ENCODE data around the gene WAC. TPM values are rescaled to one million over a fixed set of nuclear protein-coding genes. Genes with fewer than 3 reads are reported as not detected.

Gene WAC
- total and polyA plus RNA-seq, 2 of the 13 experiments (the other 11 are each of a cell fraction or from before 2014, with no cell fraction given): 69.1 to 96.2 TPM

- Histone ChIP-seq H2AFZ (ENCODE audit: low read length) (no peak overlapping the region), H3K27me3 (ENCODE audit: control insufficient read depth in 1 of 2, insufficient read depth in 2 of 2, low read length in 2 of 2) (no peaks in the 10 kb centered on the region; a peak in 1 of 5 replicates), H3K4me2 (ENCODE audit: low read depth, low read length) (peak overlapping the region; percentile 76; the same call in 1 of the 2 replicates), H3K27ac (ENCODE audit: extremely low read length, insufficient read depth, low read length) (no peak overlapping the region), H3K4me3 (replicated peaks in 1 of 3; ENCODE audit: insufficient read depth in 1 of 3, low read depth in 2 of 3, low read length in 3 of 3) (no peak overlapping the region), H4K20me1 (ENCODE audit: insufficient read depth, low read length) (peaks cover 14% of the 10 kb centered on the region; the same call in 1 of the 2 replicates), H3K36me3 (replicated peaks in 1 of 2; ENCODE audit: control insufficient read depth in 1 of 2, insufficient read depth in 2 of 2, low read length in 2 of 2) (peaks cover 0 to under 1% of the 10 kb centered on the region in 2 experiments; a peak in 3 of 5 replicates), H3K9ac (ENCODE audit: insufficient read depth, low read depth, low read length) (no peak overlapping the region), H3K9me3 (ENCODE audit: low read length) (no peaks in the 10 kb centered on the region), H3K79me2 (ENCODE audit: insufficient read depth, low read length) (peaks cover 33% of the 10 kb centered on the region), H3K4me1 (ENCODE audit: insufficient read depth, low read length) (peaks cover 30% of the 10 kb centered on the region)
- ChIA-PET POLR2A (no interaction called here), CTCF (ENCODE audit: low intra/inter-chr PET ratio, low total read pairs) (no interaction called here)
- in situ Hi-C loops (cut with HindIII; ENCODE audit: extremely low pct_ligation_motif_present, low pct_unique_long_range_greater_than_20kb): loop anchor here (10.0 kb wide), 1 partner anchor 96 kb away; no protein-coding TSS in a partner anchor
- BruUV-seq (replicated peaks): no TSS peak
- ATAC-seq: no peak
- peak; percentile 20 for DNase-seq (ENCODE audit: low spot score)
- no peak for TF ChIP-seq ZNF576 (CRISPR knock-in tag; IDR thresholded peaks at IDR 0.05)
- TF ChIP-seq POLR2A (IDR thresholded peaks at IDR 0.05; ENCODE audit: insufficient read depth in 1 of 2, low read depth in 2 of 2, low read length in 2 of 2): peak in 1 of 2 experiments; percentile 26; a peak in 2 of 4 replicates
- WGBS (ENCODE audit: low lambda C conversion rate): 100% methylated on average over 2 of the region's 3 CpGs
- intact Hi-C loops (cut with micrococcal nuclease; ENCODE audit: unreplicated experiment): no loop called here
- no peak for FAIRE-seq
Measured at GRCh38 chr10:28530751-28531150, 2.2 kb upstream of the WAC start.

- peak; percentile 1; the same call in 1 of the 2 replicates for TF ChIP-seq ZNF558 (CRISPR knock-in tag; IDR thresholded peaks at IDR 0.05; ENCODE audit: borderline replicate concordance)
- no peak for TF ChIP-seq SRSF1 (optimal IDR thresholded peaks at IDR 0.05; ENCODE audit: low read depth, low read length)
- no peak for TF ChIP-seq POLR2AphosphoS2 (IDR thresholded peaks at IDR 0.05; ENCODE audit: low read depth, low read length)
- peak; percentile 19; the same call in 1 of the 2 replicates for TF ChIP-seq ZNF674 (CRISPR knock-in tag; IDR thresholded peaks at IDR 0.05; ENCODE audit: low read depth)
- TF ChIP-seq ZNF629 (CRISPR knock-in tag; conservative IDR thresholded peaks at IDR 0.05): no peak
- peak; percentile 7 for TF ChIP-seq RBM39 (IDR thresholded peaks at IDR 0.05; ENCODE audit: low read depth, low read length, poor library complexity, severe bottlenecking)
- 0 out of 2 replicates have a peak, but pooled peaks have one; percentile 14 for TF ChIP-seq NAIF1 (CRISPR knock-in tag; IDR thresholded peaks at IDR 0.05; ENCODE audit: borderline replicate concordance)
- no peaks in the 10 kb centered on the region; a peak in 1 of 5 replicates for H3K27me3 ChIP-seq (ENCODE audit: control insufficient read depth in 1 of 2, insufficient read depth in 2 of 2, low read length in 2 of 2)
- peaks cover 6 to 25% of the 10 kb centered on the region in 2 experiments for H3K36me3 ChIP-seq (replicated peaks in 1 of 2; ENCODE audit: control insufficient read depth in 1 of 2, insufficient read depth in 2 of 2, low read length in 2 of 2)
- H3K9ac ChIP-seq (ENCODE audit: insufficient read depth, low read depth, low read length): peak overlapping the region; percentile 96
- WGBS (ENCODE audit: low lambda C conversion rate): 0% methylated on average over 5 of the region's 52 CpGs
- H4K20me1 ChIP-seq (ENCODE audit: insufficient read depth, low read length): peaks cover 14% of the 10 kb centered on the region; the same call in 1 of the 2 replicates
- no peak overlapping the region for H3K4me2 ChIP-seq (ENCODE audit: low read depth, low read length)
- peak overlapping the region; percentile 99 for H3K27ac ChIP-seq (ENCODE audit: extremely low read length, insufficient read depth, low read length)
- no TSS peak for BruUV-seq (replicated peaks)
- ChIA-PET POLR2A (interaction anchor here (0.6 to 1.3 kb wide), 10 partner anchors 8 to 879 kb away, joined by 3 to 11 read pairs (median 4); no protein-coding TSS in a partner anchor), CTCF (ENCODE audit: low intra/inter-chr PET ratio, low total read pairs) (no interaction called here)
- intact Hi-C loops (cut with micrococcal nuclease; ENCODE audit: unreplicated experiment) (loop anchor here (2.0 kb wide), 1 partner anchor 100 kb away; no protein-coding TSS in a partner anchor), in situ Hi-C loops (cut with HindIII; ENCODE audit: extremely low pct_ligation_motif_present, low pct_unique_long_range_greater_than_20kb) (loop anchor here (10.0 kb wide), 1 partner anchor 98 kb away; no protein-coding TSS in a partner anchor)
- H3K79me2 ChIP-seq (ENCODE audit: insufficient read depth, low read length): peaks cover 55% of the 10 kb centered on the region
- no peak for FAIRE-seq
- H3K4me1 ChIP-seq (ENCODE audit: insufficient read depth, low read length): peaks cover 44% of the 10 kb centered on the region
- ATAC-seq: peak; percentile 2; the same call in 1 of the 3 replicates
- no peaks in the 10 kb centered on the region for H3K9me3 ChIP-seq (ENCODE audit: low read length)
- no peak for DNase-seq (ENCODE audit: low spot score)
- H3K4me3 ChIP-seq (replicated peaks in 1 of 3; ENCODE audit: insufficient read depth in 1 of 3, low read depth in 2 of 3, low read length in 3 of 3): peak overlapping the region; percentile 73 to 98 (median 94); a peak in 4 of 6 replicates
- H2AFZ ChIP-seq (ENCODE audit: low read length): no peak overlapping the region
Measured at GRCh38 chr10:28533186-28533564, 257 bp downstream of the WAC start.
